Measurements from ENCODE around the gene STAU1.

GRCh38 chr20:49234831-49235230 is 46.7 kb upstream of the STAU1 start:
- TF ChIP-seq, protein P1, sequence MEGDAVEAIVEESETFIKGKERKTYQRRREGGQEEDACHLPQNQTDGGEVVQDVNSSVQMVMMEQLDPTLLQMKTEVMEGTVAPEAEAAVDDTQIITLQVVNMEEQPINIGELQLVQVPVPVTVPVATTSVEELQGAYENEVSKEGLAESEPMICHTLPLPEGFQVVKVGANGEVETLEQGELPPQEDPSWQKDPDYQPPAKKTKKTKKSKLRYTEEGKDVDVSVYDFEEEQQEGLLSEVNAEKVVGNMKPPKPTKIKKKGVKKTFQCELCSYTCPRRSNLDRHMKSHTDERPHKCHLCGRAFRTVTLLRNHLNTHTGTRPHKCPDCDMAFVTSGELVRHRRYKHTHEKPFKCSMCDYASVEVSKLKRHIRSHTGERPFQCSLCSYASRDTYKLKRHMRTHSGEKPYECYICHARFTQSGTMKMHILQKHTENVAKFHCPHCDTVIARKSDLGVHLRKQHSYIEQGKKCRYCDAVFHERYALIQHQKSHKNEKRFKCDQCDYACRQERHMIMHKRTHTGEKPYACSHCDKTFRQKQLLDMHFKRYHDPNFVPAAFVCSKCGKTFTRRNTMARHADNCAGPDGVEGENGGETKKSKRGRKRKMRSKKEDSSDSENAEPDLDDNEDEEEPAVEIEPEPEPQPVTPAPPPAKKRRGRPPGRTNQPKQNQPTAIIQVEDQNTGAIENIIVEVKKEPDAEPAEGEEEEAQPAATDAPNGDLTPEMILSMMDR (IDR thresholded peaks at IDR 0.05 in 4 of 5, conservative IDR thresholded peaks at IDR 0.05 in 1 of 5) = no peak
- TF ChIP-seq POLR2A (IDR thresholded peaks at IDR 0.05) = no peak

Data from gastrocnemius medialis (tissue), 4 donors.